Activated CD4-positive, alpha-beta T cell treated with anti-CD3 and anti-CD28 coated beads, Interleukin-2, Interleukin-4, amounts not matched to agents 100 ng/mL and 50 ng/mL, durations not matched to agents 16 hours and 8 hours (primary cell): ENCODE measurements around the gene RBBP8NL.

Experiments
- DNase-seq: peaks from one replicate; pipeline ENCODE4 v3.0.0-alpha.2; 2020; ENCODE audit warnings: low spot score

The RBBP8NL gene

GRCh38 chr20:62422636-62423325 is 4.6 kb downstream of the RBBP8NL start:
- DNase-seq = no peak

- DNase-seq = no peak
Observed at GRCh38 chr20:62421716-62421990, 5.7 kb downstream of the RBBP8NL start.

- no peak for DNase-seq
Observed at GRCh38 chr20:62420846-62421715, 6.3 kb downstream of the RBBP8NL start.

GRCh38 chr20:62419759-62420158 is 7.6 kb downstream of the RBBP8NL start:
- DNase-seq = no peak

- DNase-seq = no peak
Observed at GRCh38 chr20:62418709-62419487, 8.4 kb downstream of the RBBP8NL start.

GRCh38 chr20:62417981-62418708 is 9.2 kb downstream of the RBBP8NL start:
- DNase-seq = no peak

- no peak for DNase-seq
Observed at GRCh38 chr20:62416651-62417637, 10.4 kb downstream of the RBBP8NL start.

GRCh38 chr20:62415354-62416111 is 11.8 kb downstream of the RBBP8NL start:
- DNase-seq = no peak

GRCh38 chr20:62413896-62414481 is 13.3 kb downstream of the RBBP8NL start:
- no peak for DNase-seq

- DNase-seq = no peak
Observed at GRCh38 chr20:62413025-62413570, 14.2 kb downstream of the RBBP8NL start.

GRCh38 chr20:62412194-62413024 is 14.9 kb downstream of the RBBP8NL start:
- DNase-seq = no peak

GRCh38 chr20:62411479-62412193 is 15.7 kb downstream of the RBBP8NL start:
- DNase-seq = no peak

- DNase-seq = no peak
Observed at GRCh38 chr20:62410746-62411478, 16.4 kb downstream of the RBBP8NL start.

GRCh38 chr20:62409931-62410745 is 17.2 kb downstream of the RBBP8NL start:
- DNase-seq = no peak

GRCh38 chr20:62409086-62409853 is 18.1 kb downstream of the RBBP8NL start:
- no peak for DNase-seq
